IPS DF 6.9 (cell line): ENCODE measurements around the gene SYCE1.
"Not testable (repeated sequence)": the region's sequence is repeated elsewhere in the genome, so short reads cannot be mapped to it uniquely, and the experiment has no call there.

Experiments
- DNase-seq: peaks from one replicate; pipeline ENCODE4 v3.0.0-alpha.2; 2013; ENCODE audit warnings: low read depth, low spot score
- H3K27ac ChIP-seq: one replicate; pipeline ENCODE4 v1.5.1; 2013; ENCODE audit warnings: low read length, control low read depth
- H3K27me3 ChIP-seq: 2 replicates; pipeline ENCODE4 v1.6.1; 2013; ENCODE audit warnings: mild to moderate bottlenecking, low read length; ENCODE audit not compliant: control insufficient read depth, insufficient read depth
- H3K36me3 ChIP-seq: 2 replicates; pipeline ENCODE4 v1.6.1; 2013; ENCODE audit warnings: low read length; ENCODE audit not compliant: control insufficient read depth, insufficient read depth
- H3K4me1 ChIP-seq: 2 replicates; pipeline ENCODE4 v1.6.1; 2013; ENCODE audit warnings: low read length; ENCODE audit not compliant: control insufficient read depth, insufficient read depth
- H3K4me3 ChIP-seq: 2 replicates; pipeline ENCODE4 v1.5.1; 2013; ENCODE audit warnings: mild to moderate bottlenecking, low read length
- H3K9me3 ChIP-seq: 2 replicates; pipeline ENCODE4 v1.6.1; 2013; ENCODE audit warnings: low read length, inconsistent platforms; ENCODE audit not compliant: control insufficient read depth, insufficient read depth
- WGBS: extraction: QIAGEN DNeasy Blood & Tissue Kit; methylation state at CpG from one replicate; pipeline ENCODE4 v1.1.7; 2013; ENCODE audit warnings: mixed read lengths, missing lambda C conversion rate; ENCODE audit not compliant: insufficient read length, insufficient coverage; 5-methylcytosine and 5-hydroxymethylcytosine counted together

Gene SYCE1

DNA sequence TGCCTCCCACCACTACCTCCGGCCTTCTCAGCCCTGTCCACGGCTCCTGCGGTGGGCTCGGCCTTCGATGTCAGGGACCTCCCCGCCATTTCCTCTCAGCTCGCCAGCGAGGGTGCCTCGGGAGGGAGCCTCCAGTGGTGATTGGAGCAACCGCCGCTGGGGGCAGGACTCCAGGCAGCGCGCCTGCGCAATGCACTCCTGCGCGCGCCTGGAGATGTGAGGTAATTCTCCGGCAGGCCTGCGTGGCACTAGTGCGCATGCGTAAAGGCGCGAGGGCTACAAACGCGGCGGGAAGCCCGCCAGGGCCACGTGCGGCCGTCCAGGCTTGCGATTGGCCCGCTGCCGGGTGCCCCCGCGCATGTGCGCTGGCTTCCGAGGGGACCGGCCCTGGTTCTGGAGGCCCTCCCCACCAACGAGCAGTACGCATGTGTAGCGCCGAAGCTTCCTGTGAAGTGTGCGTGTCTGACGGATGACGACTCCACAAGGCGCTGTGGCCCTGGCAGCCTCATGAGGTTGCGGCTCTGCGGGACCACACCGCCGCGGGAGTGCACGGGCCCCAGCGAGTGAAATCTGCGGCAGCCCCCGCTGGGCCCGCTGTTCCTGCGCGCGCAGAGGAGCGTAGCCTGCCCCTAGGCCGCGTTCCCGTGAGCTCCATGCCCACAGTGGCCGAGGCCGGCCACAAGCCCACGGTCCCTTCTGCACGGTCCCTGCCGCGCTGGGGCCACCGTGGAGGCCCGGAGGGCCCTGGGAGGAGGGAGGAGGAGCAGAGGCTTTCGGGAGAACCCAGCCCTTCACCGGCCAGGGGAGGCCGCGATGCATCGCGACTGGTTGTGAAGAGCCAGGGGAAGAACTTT lies at the start of gene SYCE1:
SYCE1 (minus strand) TSS at position 143 of the 854 bp plus-strand sequence; CDS start at position 89, 54 bp downstream.
- no peak within 1 kb of the TSS for H3K27ac ChIP-seq
- DNase-seq: no peak
- H3K36me3 ChIP-seq: no peaks in the 10 kb centered on the region; the same call in 1 of the 2 replicates
- H3K4me1 ChIP-seq: no peaks in the 10 kb centered on the region; the same call in 1 of the 2 replicates
- H3K4me3 ChIP-seq: no peak within 1 kb of the TSS
- H3K27me3 ChIP-seq: no peaks in the 10 kb centered on the region
- WGBS: no CpG with 5 or more reads among the region's 77 CpGs
- peaks cover 19% of the 10 kb centered on the region for H3K9me3 ChIP-seq

GRCh38 chr10:133614830-133615580 lies 49.6 kb upstream of the SYCE1 start:
- WGBS: no CpG with 5 or more reads among the region's 10 CpGs
- DNase-seq: no peak
- H3K36me3 ChIP-seq: no peaks in the 10 kb centered on the region; the same call in 1 of the 2 replicates
- H3K9me3 ChIP-seq: peaks cover 23% of the 10 kb centered on the region
- no peak overlapping the region for H3K4me3 ChIP-seq
- no peaks in the 10 kb centered on the region for H3K4me1 ChIP-seq
- no peaks in the 10 kb centered on the region for H3K27me3 ChIP-seq
- H3K27ac ChIP-seq: no peak overlapping the region

DNA sequence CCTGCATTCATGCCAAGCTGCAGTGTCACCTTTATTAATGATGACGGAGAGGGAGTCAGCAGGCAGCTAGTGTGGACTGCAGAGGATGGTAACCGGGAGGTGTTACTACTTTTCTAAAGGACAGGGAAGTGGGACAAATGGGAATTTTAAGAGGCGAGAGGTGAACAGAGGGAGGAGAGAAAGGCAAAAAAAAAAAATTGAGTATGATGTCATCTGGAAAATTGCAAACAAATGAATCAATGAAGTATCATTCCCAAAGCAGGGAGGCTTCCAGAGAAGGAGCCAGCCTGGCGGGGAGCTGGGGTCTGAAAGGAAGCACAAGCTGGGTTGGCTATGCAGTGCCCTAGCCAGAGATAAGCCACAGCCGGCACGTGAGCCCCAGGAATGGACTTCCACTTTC lies 48.3 kb upstream of the SYCE1 start:
- Histone ChIP-seq H3K36me3 (no peaks in the 10 kb centered on the region; the same call in 1 of the 2 replicates), H3K9me3 (peaks cover 19% of the 10 kb centered on the region), H3K27me3 (no peaks in the 10 kb centered on the region), H3K4me1 (no peaks in the 10 kb centered on the region), H3K27ac (no peak overlapping the region), H3K4me3 (no peak overlapping the region)
- no peak for DNase-seq
- no CpG with 5 or more reads among the region's 6 CpGs for WGBS

GRCh38 chr10:133611079-133611478 lies 45.7 kb upstream of the SYCE1 start:
- WGBS: no CpG with 5 or more reads among the region's 4 CpGs
- H3K9me3 ChIP-seq: peaks cover 6% of the 10 kb centered on the region

DNA sequence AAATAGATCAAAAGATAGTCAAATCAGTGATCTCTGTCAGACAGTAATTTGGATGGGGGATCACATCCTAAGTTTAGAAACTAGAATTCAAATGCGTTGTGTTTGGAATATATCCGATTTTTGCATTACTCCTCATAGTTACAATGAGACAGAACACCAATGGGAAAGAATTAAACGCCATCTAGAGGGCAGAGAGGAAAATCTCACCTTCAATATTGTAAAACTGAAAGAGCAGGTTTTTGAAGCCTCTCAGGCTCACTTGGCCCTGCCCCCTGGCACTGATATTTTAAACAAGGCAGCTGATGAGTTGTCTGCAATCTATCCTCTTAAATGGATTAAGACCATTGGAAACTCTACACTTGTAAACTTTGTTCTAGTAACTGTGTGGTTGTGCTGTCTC lies 43.5 kb upstream of the SYCE1 start:
- Histone ChIP-seq H3K27ac (no peak overlapping the region), H3K4me1 (no peaks in the 10 kb centered on the region), H3K9me3 (peaks cover 8% of the 10 kb centered on the region), H3K4me3 (no peak overlapping the region), H3K36me3 (no peaks in the 10 kb centered on the region), H3K27me3 (no peaks in the 10 kb centered on the region)
- no peak for DNase-seq
- WGBS: no CpG with 5 or more reads among the region's 3 CpGs

More at GRCh38 chr10:133611079-133611478, 45.7 kb upstream of the SYCE1 start:
- Histone ChIP-seq H3K27ac (no peak overlapping the region), H3K36me3 (no peaks in the 10 kb centered on the region; the same call in 1 of the 2 replicates), H3K4me1 (no peaks in the 10 kb centered on the region), H3K4me3 (no peak overlapping the region), H3K27me3 (no peaks in the 10 kb centered on the region)
- no peak for DNase-seq

DNA sequence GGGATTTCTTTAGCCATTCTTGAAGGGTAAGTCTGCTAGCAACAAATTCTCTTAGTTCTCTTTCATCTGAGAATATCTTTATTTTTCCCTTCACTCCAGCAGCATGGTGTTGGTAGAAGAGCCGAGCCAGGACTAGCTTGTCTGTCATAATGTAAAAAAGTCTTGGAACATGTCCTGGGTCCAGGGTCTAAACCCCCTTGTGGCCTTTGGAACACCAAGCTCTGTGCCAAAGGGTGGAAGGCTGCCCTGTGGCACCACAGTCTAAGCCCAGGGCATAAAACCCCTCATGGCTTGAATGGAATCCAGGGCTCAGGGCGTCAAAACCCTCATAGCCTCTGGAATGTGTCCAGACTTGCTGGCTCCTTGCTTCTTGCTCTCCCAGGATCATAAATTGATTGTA lies 38.1 kb upstream of the SYCE1 start:
- H3K27me3 ChIP-seq, H3K36me3 ChIP-seq, H3K4me3 ChIP-seq, H3K27ac ChIP-seq, DNase-seq, H3K4me1 ChIP-seq: not testable (repeated sequence)
- peaks cover 11% of the 10 kb centered on the region for H3K9me3 ChIP-seq
- no CpG with 5 or more reads among the region's 2 CpGs for WGBS

- H3K4me3 ChIP-seq: no peak overlapping the region
- DNase-seq: no peak
- no peak overlapping the region for H3K27ac ChIP-seq
- WGBS: 100% methylated on average over 1 of the region's 3 CpGs
- H3K36me3 ChIP-seq: no peaks in the 10 kb centered on the region
- H3K4me1 ChIP-seq: no peaks in the 10 kb centered on the region
- peaks cover 10% of the 10 kb centered on the region for H3K9me3 ChIP-seq
- H3K27me3 ChIP-seq: no peaks in the 10 kb centered on the region
Observed at GRCh38 chr10:133600657-133601056, 35.3 kb upstream of the SYCE1 start.

GRCh38 chr10:133599869-133600268 lies 34.5 kb upstream of the SYCE1 start:
- no CpG with 5 or more reads among the region's 8 CpGs for WGBS
- not testable (repeated sequence) for H3K27me3 ChIP-seq, H3K4me3 ChIP-seq, DNase-seq, H3K4me1 ChIP-seq, H3K36me3 ChIP-seq, H3K27ac ChIP-seq
- peaks cover 10% of the 10 kb centered on the region for H3K9me3 ChIP-seq

- Histone ChIP-seq H3K27me3 (no peaks in the 10 kb centered on the region), H3K4me3 (no peak overlapping the region), H3K4me1 (no peaks in the 10 kb centered on the region; the same call in 1 of the 2 replicates), H3K9me3 (peaks cover 21% of the 10 kb centered on the region), H3K27ac (no peak overlapping the region), H3K36me3 (no peaks in the 10 kb centered on the region)
- WGBS: no CpG with 5 or more reads among the region's 6 CpGs
- no peak for DNase-seq
Observed at GRCh38 chr10:133592716-133593115, 27.3 kb upstream of the SYCE1 start.

- Histone ChIP-seq H3K4me3 (no peak overlapping the region), H3K9me3 (peaks cover 21% of the 10 kb centered on the region), H3K4me1 (no peaks in the 10 kb centered on the region; the same call in 1 of the 2 replicates), H3K27me3 (no peaks in the 10 kb centered on the region), H3K27ac (no peak overlapping the region), H3K36me3 (no peaks in the 10 kb centered on the region)
- no CpG with 5 or more reads among the region's 10 CpGs for WGBS
- no peak for DNase-seq
Observed at GRCh38 chr10:133590970-133591359, 25.6 kb upstream of the SYCE1 start.
